Kidney glomerular epithelial cell (primary cell): ENCODE measurements around the gene SLC30A3.

Experiments used
- DNase-seq: peaks from one replicate; lab custom pipeline; 2025; lab: John Stamatoyannopoulos, UW

The SLC30A3 gene

GRCh38 chr2:27225526-27225925, 37.3 kb downstream of the SLC30A3 start:
- DNase-seq: no peak

GRCh38 chr2:27223416-27223815, 39.4 kb downstream of the SLC30A3 start:
- no peak for DNase-seq

GRCh38 chr2:27222407-27222806, 40.4 kb downstream of the SLC30A3 start:
- DNase-seq: no peak

GRCh38 chr2:27221166-27221565, 41.7 kb downstream of the SLC30A3 start:
- no peak for DNase-seq

- DNase-seq: no peak
Measured at GRCh38 chr2:27220091-27220490, 42.8 kb downstream of the SLC30A3 start.

GRCh38 chr2:27219091-27219490, 43.8 kb downstream of the SLC30A3 start:
- no peak for DNase-seq

- DNase-seq: no peak
Measured at GRCh38 chr2:27218614-27219013, 44.2 kb downstream of the SLC30A3 start.

- DNase-seq: peak; percentile 72
Measured at GRCh38 chr2:27217173-27218121, 45.4 kb downstream of the SLC30A3 start, which contains the start of gene CAD. Gene CAD, plus strand, starts transcription at chr2:27217369. Its CDS starts 183 bp downstream, at chr2:27217552.

- DNase-seq: no peak
Measured at GRCh38 chr2:27216416-27217137, 46.3 kb downstream of the SLC30A3 start.

- no peak for DNase-seq
Measured at GRCh38 chr2:27214941-27215340, 47.9 kb downstream of the SLC30A3 start.

- DNase-seq: peak; percentile 31
Measured at GRCh38 chr2:27212626-27213471, 50.0 kb downstream of the SLC30A3 start.

- DNase-seq: peak; percentile 81
Measured at GRCh38 chr2:27211943-27212625, 50.8 kb downstream of the SLC30A3 start, which contains the start of the genes ATRAID and SLC5A6. Gene ATRAID, plus strand, starts transcription at chr2:27212041. Its CDS starts 328 bp downstream, at chr2:27212369. Gene SLC5A6, minus strand, starts transcription at chr2:27212268. Its CDS starts 4,618 bp downstream, at chr2:27207650.

- no peak for DNase-seq
Measured at GRCh38 chr2:27211241-27211942, 51.5 kb downstream of the SLC30A3 start.

- DNase-seq: no peak
Measured at GRCh38 chr2:27209621-27210401, 53.0 kb downstream of the SLC30A3 start.

GRCh38 chr2:27208486-27209050, 54.3 kb downstream of the SLC30A3 start:
- DNase-seq: no peak

- no peak for DNase-seq
Measured at GRCh38 chr2:27206346-27206745, 56.5 kb downstream of the SLC30A3 start.

GRCh38 chr2:27205206-27205605, 57.6 kb downstream of the SLC30A3 start:
- no peak for DNase-seq

GRCh38 chr2:27204566-27204965, 58.3 kb downstream of the SLC30A3 start:
- DNase-seq: no peak

- no peak for DNase-seq
Measured at GRCh38 chr2:27203741-27204140, 59.1 kb downstream of the SLC30A3 start.
